Measurements from ENCODE around the gene ZNF503.

ZNF503 gene

DNA sequence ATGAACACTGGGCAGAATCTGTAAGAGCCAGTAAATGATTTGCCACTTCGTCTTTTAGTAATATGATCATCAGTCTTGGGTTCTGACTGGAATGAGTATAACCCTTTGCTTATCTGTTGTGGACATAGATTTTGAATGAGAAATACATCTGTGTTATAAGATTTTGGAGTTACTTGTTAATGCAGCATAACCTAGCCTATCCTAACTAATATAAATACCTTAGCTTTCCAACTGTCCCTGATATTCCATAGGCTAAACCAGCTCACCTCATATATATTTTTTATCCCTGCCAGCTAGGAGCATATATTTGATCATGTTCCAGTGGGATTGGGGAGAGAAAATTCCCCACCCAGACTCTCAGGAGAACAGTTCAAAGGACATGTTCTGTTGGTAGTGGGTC is 44.9 kb upstream of the ZNF503 start:
- no peak overlapping the region for H3K4me3 ChIP-seq (replicated peaks; ENCODE audit: low read depth, low read length)
- TF ChIP-seq, protein P1, sequence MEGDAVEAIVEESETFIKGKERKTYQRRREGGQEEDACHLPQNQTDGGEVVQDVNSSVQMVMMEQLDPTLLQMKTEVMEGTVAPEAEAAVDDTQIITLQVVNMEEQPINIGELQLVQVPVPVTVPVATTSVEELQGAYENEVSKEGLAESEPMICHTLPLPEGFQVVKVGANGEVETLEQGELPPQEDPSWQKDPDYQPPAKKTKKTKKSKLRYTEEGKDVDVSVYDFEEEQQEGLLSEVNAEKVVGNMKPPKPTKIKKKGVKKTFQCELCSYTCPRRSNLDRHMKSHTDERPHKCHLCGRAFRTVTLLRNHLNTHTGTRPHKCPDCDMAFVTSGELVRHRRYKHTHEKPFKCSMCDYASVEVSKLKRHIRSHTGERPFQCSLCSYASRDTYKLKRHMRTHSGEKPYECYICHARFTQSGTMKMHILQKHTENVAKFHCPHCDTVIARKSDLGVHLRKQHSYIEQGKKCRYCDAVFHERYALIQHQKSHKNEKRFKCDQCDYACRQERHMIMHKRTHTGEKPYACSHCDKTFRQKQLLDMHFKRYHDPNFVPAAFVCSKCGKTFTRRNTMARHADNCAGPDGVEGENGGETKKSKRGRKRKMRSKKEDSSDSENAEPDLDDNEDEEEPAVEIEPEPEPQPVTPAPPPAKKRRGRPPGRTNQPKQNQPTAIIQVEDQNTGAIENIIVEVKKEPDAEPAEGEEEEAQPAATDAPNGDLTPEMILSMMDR (IDR thresholded peaks at IDR 0.05; ENCODE audit: low read length, missing control alignments): no peak
- DNase-seq (ENCODE audit: low read depth): no peak

DNA sequence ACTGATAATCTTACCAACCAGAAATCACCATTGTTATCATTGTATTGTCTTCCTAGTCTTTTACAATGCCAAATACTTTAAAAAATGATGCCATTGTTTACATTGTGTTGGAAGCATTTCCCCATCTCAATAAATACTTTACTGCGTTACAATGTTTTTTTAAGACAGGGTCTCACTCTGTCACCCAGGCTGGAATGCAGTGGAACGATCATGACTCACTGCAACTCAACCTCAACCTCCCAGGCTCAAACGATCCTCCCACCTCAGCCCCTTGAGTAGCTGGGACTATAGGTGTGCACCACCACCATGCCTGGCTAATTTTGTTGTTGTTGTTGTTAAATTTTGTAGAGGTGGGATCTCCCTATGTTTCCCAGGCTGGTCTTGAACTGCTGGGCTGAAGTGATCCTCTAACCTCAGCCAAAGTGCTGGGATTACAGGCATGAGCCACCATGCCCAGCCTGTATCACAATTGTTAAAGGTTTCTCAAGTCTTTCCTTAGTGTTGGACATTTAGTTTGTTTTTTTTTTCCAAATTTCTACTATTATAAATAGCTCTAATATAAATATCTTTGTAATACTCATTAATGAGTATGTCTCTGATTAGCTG is 43.3 kb upstream of the ZNF503 start:
- TF ChIP-seq, protein P1 (IDR thresholded peaks at IDR 0.05; ENCODE audit: low read length, missing control alignments): no peak
- DNase-seq (ENCODE audit: low read depth): no peak

DNA sequence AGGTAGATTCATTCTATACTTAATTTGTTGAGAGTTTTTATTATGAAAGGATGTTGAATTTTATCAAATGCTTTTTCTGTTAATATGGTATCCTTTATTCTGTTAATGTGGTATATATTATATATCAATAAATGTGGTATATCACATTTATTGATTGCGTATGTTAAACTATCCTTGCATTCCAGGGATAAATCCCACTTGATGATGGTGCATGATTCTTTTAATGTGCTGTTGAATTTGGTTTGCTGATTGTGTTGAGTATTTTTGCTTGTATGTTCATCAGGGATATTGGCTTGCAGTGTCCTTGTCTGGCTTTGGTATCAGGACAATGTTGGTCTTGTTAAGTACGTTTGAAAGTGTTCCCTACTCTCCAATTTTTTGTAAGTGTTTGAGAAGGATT is 41.8 kb upstream of the ZNF503 start:
- no peak overlapping the region for H3K4me3 ChIP-seq (replicated peaks; ENCODE audit: low read depth, low read length)
- TF ChIP-seq, protein P1 (IDR thresholded peaks at IDR 0.05; ENCODE audit: low read length, missing control alignments): no peak
- no peak for DNase-seq (ENCODE audit: low read depth)

More for the DNA sequence above, 43.3 kb upstream of the ZNF503 start:
- H3K4me3 ChIP-seq (replicated peaks; ENCODE audit: low read depth, low read length): no peak overlapping the region

DNA sequence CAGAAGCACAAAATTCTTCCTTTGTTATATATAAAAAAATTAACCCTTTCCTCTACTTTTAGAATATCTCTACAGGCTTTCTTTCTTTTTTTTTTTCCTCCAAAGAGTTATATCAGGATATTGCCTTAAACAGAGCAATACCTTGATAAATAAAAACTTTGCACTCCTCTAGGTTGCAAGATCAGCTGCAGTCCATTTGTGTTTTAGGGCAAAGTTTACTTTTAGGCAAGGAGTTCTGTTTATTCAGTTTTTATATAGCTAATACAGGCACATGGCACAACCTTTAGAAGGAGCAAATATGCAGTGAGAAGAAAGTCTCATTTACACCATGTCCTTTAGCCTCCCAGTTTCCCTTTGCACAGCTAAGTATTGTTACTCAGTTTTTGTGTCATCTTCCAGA is 40.1 kb upstream of the ZNF503 start:
- DNase-seq (ENCODE audit: low read depth): no peak
- no peak overlapping the region for H3K4me3 ChIP-seq (replicated peaks; ENCODE audit: low read depth, low read length)
- TF ChIP-seq, protein P1 (IDR thresholded peaks at IDR 0.05; ENCODE audit: low read length, missing control alignments): no peak

DNA sequence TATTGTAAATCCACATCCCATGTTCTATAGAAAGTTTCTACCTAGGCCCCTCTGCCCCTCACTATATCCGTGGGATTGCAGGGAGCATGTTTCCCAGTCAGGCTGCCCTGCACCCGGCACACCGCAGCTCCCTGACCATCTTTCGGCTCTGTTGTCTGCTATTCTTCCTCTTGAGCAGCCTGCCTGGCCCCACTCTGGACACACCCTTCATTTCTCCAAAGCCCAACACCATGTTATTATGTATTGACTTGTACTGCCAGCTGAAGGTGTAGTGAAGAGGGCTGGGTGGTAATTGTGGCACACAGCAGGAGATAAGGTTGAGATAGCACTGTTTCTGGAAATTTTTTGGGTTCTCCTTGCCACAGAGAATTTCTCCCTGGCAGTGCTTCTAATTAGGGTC is 39.6 kb upstream of the ZNF503 start:
- DNase-seq (ENCODE audit: low read depth): no peak
- TF ChIP-seq, protein P1 (IDR thresholded peaks at IDR 0.05; ENCODE audit: low read length, missing control alignments): no peak
- no peak overlapping the region for H3K4me3 ChIP-seq (replicated peaks; ENCODE audit: low read depth, low read length)

DNA sequence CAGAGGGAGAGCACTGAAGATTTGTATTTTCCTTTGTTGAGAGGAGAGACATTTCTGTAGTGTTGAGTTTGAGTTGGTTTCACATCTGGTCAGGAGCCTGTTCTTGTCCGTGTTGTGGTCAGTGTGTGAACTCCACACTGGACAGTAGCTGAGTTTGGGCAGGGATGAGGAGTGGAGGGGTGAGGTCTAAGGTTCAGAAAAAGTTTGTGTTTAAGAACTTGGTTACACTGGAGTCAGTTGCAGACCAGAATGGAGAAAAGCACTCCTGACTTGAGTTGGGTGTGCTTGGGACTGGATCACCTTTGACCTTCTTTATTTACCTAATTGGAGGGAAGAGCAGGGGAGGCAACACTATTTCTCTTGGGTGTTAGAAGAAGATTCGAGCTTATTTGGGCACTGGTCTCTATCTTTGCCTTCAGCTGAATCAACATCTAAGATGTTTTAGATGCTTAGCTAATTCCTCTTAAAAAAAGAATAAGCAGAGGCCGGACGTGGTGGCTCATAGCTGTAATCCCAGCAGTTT is 38.8 kb upstream of the ZNF503 start:
- TF ChIP-seq, protein P1 (IDR thresholded peaks at IDR 0.05; ENCODE audit: low read length, missing control alignments): no peak
- no peak overlapping the region for H3K4me3 ChIP-seq (replicated peaks; ENCODE audit: low read depth, low read length)
- no peak for DNase-seq (ENCODE audit: low read depth)

DNA sequence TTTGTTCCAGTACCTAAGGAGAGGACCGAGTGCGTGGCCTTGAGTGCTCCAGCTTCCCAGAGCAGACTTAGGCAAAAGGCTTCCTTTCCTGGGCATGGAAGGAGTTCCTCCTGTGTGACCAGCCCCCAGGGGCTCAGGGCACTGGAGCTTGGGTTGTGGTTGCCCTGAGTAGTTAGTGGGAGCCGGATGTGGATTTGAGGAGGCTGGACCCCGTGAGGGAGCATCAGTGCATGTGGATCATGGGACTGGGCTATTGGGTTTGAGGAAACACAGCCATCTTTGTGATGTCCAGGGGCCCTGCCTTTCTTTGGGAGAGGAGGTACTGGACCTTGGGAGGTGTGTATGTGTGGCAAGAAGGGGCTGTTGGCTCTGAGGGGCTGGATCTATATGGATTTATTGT is 38.2 kb upstream of the ZNF503 start:
- no peak for DNase-seq (ENCODE audit: low read depth)
- no peak overlapping the region for H3K4me3 ChIP-seq (replicated peaks; ENCODE audit: low read depth, low read length)
- TF ChIP-seq, protein P1 (IDR thresholded peaks at IDR 0.05; ENCODE audit: low read length, missing control alignments): no peak
